Neuronal stem cell (in vitro differentiated cells): ENCODE data around the gene MYL3.
A peak's percentile ranks its signal among the peaks of the same experiment; 100 is the strongest.

Experiments
- DNase-seq: peaks from one replicate; pipeline ENCODE4 v3.0.0-alpha.2; 2013; ENCODE audit warnings: low spot score
- H2AFZ ChIP-seq: one replicate; pipeline ENCODE4 v1.6.1; 2013; ENCODE audit warnings: mild to moderate bottlenecking, low read length, inconsistent platforms
- H2AK5ac ChIP-seq: 2 replicates; pipeline ENCODE4 v1.6.1; 2013; ENCODE audit warnings: low read depth, mild to moderate bottlenecking, inconsistent platforms, low read length, moderate library complexity, mixed read lengths
- H2BK120ac ChIP-seq: 2 replicates; pipeline ENCODE4 v1.6.1; 2013; ENCODE audit warnings: low read depth, mild to moderate bottlenecking, inconsistent platforms, low read length, moderate library complexity, mixed read lengths
- H2BK12ac ChIP-seq: one replicate; pipeline ENCODE4 v1.6.1; 2013; ENCODE audit warnings: low read length, inconsistent platforms
- H2BK15ac ChIP-seq: 2 replicates; pipeline ENCODE4 v1.6.1; 2013; ENCODE audit warnings: mild to moderate bottlenecking, low read length, inconsistent platforms, mixed read lengths
- H2BK5ac ChIP-seq: one replicate; pipeline ENCODE4 v1.6.1; 2013; ENCODE audit warnings: inconsistent platforms, mild to moderate bottlenecking, low read length, moderate library complexity
- H3K14ac ChIP-seq: one replicate; pipeline ENCODE4 v1.6.1; 2013; ENCODE audit warnings: low read length, inconsistent platforms
- H3K18ac ChIP-seq: 2 replicates; pipeline ENCODE4 v1.6.1; 2013; ENCODE audit warnings: low read length, inconsistent platforms
- H3K23ac ChIP-seq: 2 replicates; pipeline ENCODE4 v1.6.1; 2013; ENCODE audit warnings: low read depth, mild to moderate bottlenecking, mixed read lengths, low read length, inconsistent platforms; ENCODE audit not compliant: poor library complexity
- H3K27ac ChIP-seq: replicated peaks from 3 replicates; pipeline ENCODE4 v1.5.1; 2013; ENCODE audit warnings: low read length, inconsistent platforms
- H3K27me3 ChIP-seq, 3 experiments: 2 replicates each; pipeline ENCODE4 v1.6.1; 2013; ENCODE audit warnings: low read length in 3 of 3, mild to moderate bottlenecking in 2 of 3, inconsistent platforms in 1 of 3, low read depth in 1 of 3, mixed read lengths in 1 of 3, moderate library complexity in 1 of 3; ENCODE audit not compliant: control insufficient read depth in 3 of 3, insufficient read depth in 3 of 3
- H3K36me3 ChIP-seq, 2 donors: replicated peaks in 1 of 2; 2 replicates each; pipeline ENCODE4 v1.6.1; 2013; ENCODE audit warnings: low read length in 2 of 2; ENCODE audit not compliant: control insufficient read depth in 2 of 2, insufficient read depth in 2 of 2
- H3K4ac ChIP-seq: 2 replicates; pipeline ENCODE4 v1.6.1; 2013; ENCODE audit warnings: inconsistent platforms, mild to moderate bottlenecking, low read length, moderate library complexity
- H3K4me1 ChIP-seq, 2 donors: 1 replicate in 1 of 2; 2 replicates in 1 of 2; pipeline ENCODE4 v1.6.1; 2013; ENCODE audit warnings: low read length in 2 of 2, low read depth in 1 of 2; ENCODE audit not compliant: control insufficient read depth in 2 of 2, insufficient read depth in 1 of 2
- H3K4me2 ChIP-seq: one replicate; pipeline ENCODE4 v1.6.1; 2013; ENCODE audit warnings: mild to moderate bottlenecking, low read length, inconsistent platforms; ENCODE audit not compliant: insufficient read depth, poor library complexity, severe bottlenecking
- H3K4me3 ChIP-seq, 2 donors: 2 replicates each; pipeline ENCODE4 v1.5.1; 2013; ENCODE audit warnings: low read length in 2 of 2, mild to moderate bottlenecking in 2 of 2, inconsistent platforms in 1 of 2, moderate library complexity in 1 of 2
- H3K79me1 ChIP-seq: one replicate; pipeline ENCODE4 v1.6.1; 2013; ENCODE audit warnings: low read depth, mild to moderate bottlenecking, inconsistent platforms, low read length, moderate library complexity
- H3K9ac ChIP-seq: one replicate; pipeline ENCODE4 v1.6.1; 2013; ENCODE audit warnings: mild to moderate bottlenecking, low read depth, low read length, inconsistent platforms; ENCODE audit not compliant: poor library complexity
- H3K9me3 ChIP-seq, 2 donors: replicated peaks in 1 of 2; 2 replicates each; pipeline versions ENCODE3 to v1.6.1; 2013; ENCODE audit warnings: low read length in 2 of 2, mild to moderate bottlenecking in 2 of 2, inconsistent platforms in 1 of 2, low read depth in 1 of 2, mixed read lengths in 1 of 2, moderate library complexity in 1 of 2; ENCODE audit not compliant: control insufficient read depth in 2 of 2, insufficient read depth in 1 of 2
- H4K8ac ChIP-seq: one replicate; pipeline ENCODE4 v1.6.1; 2013; ENCODE audit warnings: low read depth, mild to moderate bottlenecking, inconsistent platforms, low read length, moderate library complexity
- H4K91ac ChIP-seq: one replicate; pipeline ENCODE4 v1.6.1; 2013; ENCODE audit warnings: low read length, low read depth, mild to moderate bottlenecking, inconsistent platforms; ENCODE audit not compliant: poor library complexity
- WGBS, 2 donors: extraction: QIAGEN DNeasy Blood & Tissue Kit; methylation state at CpG; one replicate each; pipeline ENCODE4 v1.1.7; 2013; ENCODE audit warnings: missing lambda C conversion rate in 2 of 2, mixed read lengths in 1 of 2; ENCODE audit not compliant: insufficient read length in 2 of 2, insufficient replicate concordance in 1 of 2; ENCODE audit errors: extremely low coverage in 2 of 2; 5-methylcytosine and 5-hydroxymethylcytosine counted together

MYL3 gene

DNA sequence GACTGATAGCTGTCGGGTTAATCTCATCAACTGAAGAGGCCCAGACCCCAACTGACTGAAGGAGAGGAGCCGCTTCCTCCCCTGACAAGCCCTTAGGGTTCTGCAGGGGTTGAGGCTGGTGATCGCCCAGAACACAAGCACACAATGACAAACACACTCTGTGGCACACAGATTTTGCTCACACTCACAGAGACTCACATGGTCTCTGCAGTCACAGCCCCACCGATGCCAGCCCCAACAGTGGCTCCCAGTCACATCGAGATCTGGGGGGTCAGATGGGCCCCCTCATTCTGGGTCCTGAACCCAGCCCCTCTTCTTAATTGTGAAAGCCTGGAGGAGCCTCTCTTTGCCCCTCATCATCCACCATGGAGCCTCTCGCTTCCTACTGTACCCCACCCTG lies 31.0 kb upstream of the MYL3 start:
- Histone ChIP-seq H3K23ac (no peak overlapping the region), H3K9ac (no peak overlapping the region), H2BK120ac (no peak overlapping the region), H3K14ac (no peak overlapping the region), H3K4me2 (no peak overlapping the region), H2BK15ac (no peak overlapping the region), H3K4ac (no peak overlapping the region), H3K18ac (no peak overlapping the region), H3K4me1 (peaks cover 5 to 12% of the 10 kb centered on the region in 2 donors), H2AFZ (no peak overlapping the region), H2BK5ac (no peak overlapping the region), H2BK12ac (no peak overlapping the region), H4K8ac (no peak overlapping the region), H3K4me3 (no peak overlapping the region), H3K27ac (no peak overlapping the region), H3K9me3 (no peaks in the 10 kb centered on the region), H3K79me1 (no peaks in the 10 kb centered on the region), H2AK5ac (peak overlapping the region; percentile 44), H3K27me3 (peaks cover 0 to 53% (median 21%) of the 10 kb centered on the region in 3 experiments), H3K36me3 (no peaks in the 10 kb centered on the region), H4K91ac (no peak overlapping the region)
- no peak for DNase-seq
- WGBS, 2 donors = no CpG with 5 or more reads among the region's 6 CpGs

DNA sequence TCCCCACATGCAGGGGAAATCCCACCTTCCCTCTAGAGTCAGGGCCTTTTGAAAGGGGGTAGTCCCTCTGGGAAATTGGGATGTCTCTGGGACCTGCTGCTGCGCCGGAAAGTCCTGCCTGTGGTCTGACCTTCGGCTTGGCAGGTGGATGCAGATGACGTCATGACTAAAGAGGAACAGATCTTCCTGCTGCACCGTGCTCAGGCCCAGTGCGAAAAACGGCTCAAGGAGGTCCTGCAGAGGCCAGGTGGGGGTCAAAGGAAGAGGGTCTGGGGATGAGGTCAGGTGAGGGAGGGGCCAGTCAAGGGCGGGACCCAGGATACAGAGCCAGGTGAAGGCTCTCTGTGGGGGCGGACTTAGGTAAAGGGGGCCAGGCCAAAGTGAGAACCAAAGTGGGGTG lies 30.5 kb upstream of the MYL3 start:
- Histone ChIP-seq H3K23ac (no peak overlapping the region), H3K4ac (no peak overlapping the region), H2BK120ac (no peak overlapping the region), H2AK5ac (peak overlapping the region; percentile 44), H3K4me1 (peaks cover 5 to 12% of the 10 kb centered on the region in 2 donors), H3K14ac (no peak overlapping the region), H3K27me3 (peaks cover 0 to 57% (median 21%) of the 10 kb centered on the region in 3 experiments), H2BK5ac (no peak overlapping the region), H4K91ac (no peak overlapping the region), H3K9me3 (no peaks in the 10 kb centered on the region), H3K18ac (no peak overlapping the region), H3K4me3 (no peak overlapping the region), H2BK15ac (no peak overlapping the region), H3K4me2 (no peak overlapping the region), H2BK12ac (no peak overlapping the region), H3K79me1 (no peaks in the 10 kb centered on the region), H4K8ac (no peak overlapping the region), H2AFZ (no peak overlapping the region), H3K36me3 (no peaks in the 10 kb centered on the region), H3K9ac (no peak overlapping the region), H3K27ac (no peak overlapping the region)
- no CpG with 5 or more reads among the region's 9 CpGs for WGBS, 2 donors
- no peak for DNase-seq

DNA sequence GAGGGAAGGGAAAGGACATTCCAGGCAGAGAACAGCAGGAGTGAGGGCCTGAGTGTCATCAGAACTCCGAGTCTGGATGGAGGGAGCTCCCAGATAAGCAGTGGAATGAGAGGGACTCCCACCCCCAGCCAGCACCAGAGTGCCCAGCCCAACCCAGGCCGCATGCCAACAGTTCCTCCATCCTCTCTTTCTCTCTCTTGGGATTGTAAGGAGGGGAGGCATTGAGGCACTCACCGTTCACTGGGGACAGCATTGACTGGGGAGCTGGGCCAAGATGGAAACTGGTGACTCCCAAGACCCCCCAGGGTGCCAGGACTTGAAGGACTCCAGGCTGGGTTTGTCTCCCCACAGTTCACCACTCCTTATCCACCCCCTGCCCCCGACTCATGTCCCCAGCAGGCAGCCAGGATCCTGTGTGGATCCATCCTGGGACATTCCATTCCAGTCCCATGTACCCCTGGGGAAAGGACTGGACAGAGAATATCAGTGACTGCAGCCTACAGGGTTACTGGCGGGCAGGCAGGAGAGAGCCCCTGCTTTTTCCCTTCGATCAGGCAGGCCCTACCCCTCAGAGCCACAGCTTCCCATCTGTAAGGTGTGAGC lies 30.0 kb upstream of the MYL3 start:
- Histone ChIP-seq H2BK12ac (no peak overlapping the region), H2BK15ac (peak overlapping the region; percentile 26), H2BK120ac (no peak overlapping the region), H3K4me3 (peak overlapping the region in 1 of 2 donors; percentile 52), H3K18ac (no peak overlapping the region), H3K9ac (no peak overlapping the region), H3K9me3 (no peaks in the 10 kb centered on the region), H2BK5ac (no peak overlapping the region), H4K91ac (no peak overlapping the region), H4K8ac (no peak overlapping the region), H3K23ac (no peak overlapping the region), H3K4me2 (no peak overlapping the region), H3K36me3 (no peaks in the 10 kb centered on the region), H3K27ac (no peak overlapping the region), H2AK5ac (peak overlapping the region; percentile 34), H2AFZ (peak overlapping the region; percentile 93), H3K27me3 (peaks cover 0 to 63% (median 21%) of the 10 kb centered on the region in 3 experiments), H3K14ac (no peak overlapping the region), H3K4ac (no peak overlapping the region), H3K79me1 (no peaks in the 10 kb centered on the region), H3K4me1 (peaks cover 5 to 12% of the 10 kb centered on the region in 2 donors)
- no CpG with 5 or more reads among the region's 6 CpGs for WGBS, 2 donors
- DNase-seq = no peak

DNA sequence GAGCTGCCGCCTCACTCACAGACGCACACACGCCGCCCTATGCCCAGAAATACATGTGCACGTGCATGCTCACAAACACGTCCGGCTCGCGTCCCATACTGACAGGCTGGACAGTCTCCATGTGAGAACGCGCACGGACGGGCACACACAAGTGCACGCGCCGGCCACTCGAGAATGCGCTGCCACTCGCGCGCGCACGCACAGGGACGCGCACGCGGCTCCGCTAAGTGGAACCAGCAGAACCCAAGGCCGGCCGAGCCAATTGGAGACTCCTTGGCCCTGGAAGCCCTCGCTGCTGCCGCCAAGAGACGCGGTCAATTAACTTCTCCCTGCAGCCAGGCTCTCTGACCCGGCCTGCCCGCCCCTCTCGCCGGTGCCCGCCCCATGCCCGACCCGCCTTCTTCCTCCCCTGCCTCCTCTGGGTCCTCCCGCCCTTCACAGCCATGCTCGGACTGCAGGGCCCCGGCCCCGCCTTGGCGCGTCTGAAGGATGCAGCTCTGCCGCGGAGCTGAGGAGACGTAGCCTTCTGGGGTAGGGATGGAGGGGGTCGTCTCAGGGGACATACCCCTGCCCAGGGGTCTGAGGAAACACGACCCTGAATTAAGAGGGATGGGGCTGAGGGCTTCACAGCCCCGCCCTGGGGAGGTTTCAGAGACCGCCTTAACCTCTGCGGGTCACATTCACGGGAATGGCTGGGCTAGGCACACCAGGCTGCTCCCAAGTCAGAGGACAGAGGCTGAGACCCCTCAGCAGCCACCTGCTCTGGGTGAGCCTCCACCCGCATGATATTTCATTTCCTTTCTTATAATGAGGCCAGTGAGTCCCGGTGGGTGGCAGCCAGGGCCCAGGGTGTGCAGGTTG lies 29.3 kb upstream of the MYL3 start:
- no peak overlapping the region for H3K27ac ChIP-seq
- H3K14ac ChIP-seq = peak overlapping the region; percentile 59
- peaks cover 5 to 12% of the 10 kb centered on the region in 2 donors for H3K4me1 ChIP-seq
- H2BK120ac ChIP-seq = no peak overlapping the region
- H2BK12ac ChIP-seq = no peak overlapping the region
- H3K4me2 ChIP-seq = peak overlapping the region; percentile 90
- WGBS, 2 donors = no CpG with 5 or more reads among the region's 58 CpGs
- H2AFZ ChIP-seq = peak overlapping the region; percentile 93
- no peaks in the 10 kb centered on the region for H3K9me3 ChIP-seq
- no peak overlapping the region for H2AK5ac ChIP-seq
- H3K4me3 ChIP-seq = peak overlapping the region; percentile 52 to 61
- H3K79me1 ChIP-seq = no peaks in the 10 kb centered on the region
- peak overlapping the region; percentile 11 for H2BK15ac ChIP-seq
- no peak overlapping the region for H3K4ac ChIP-seq
- H3K18ac ChIP-seq = peak overlapping the region; percentile 66
- H3K27me3 ChIP-seq = peaks cover 0 to 70% (median 17%) of the 10 kb centered on the region in 3 experiments
- peak overlapping the region; percentile 65 for H3K9ac ChIP-seq
- DNase-seq = peak; percentile 69
- no peak overlapping the region for H2BK5ac ChIP-seq
- H4K91ac ChIP-seq = no peak overlapping the region
- peak overlapping the region; percentile 37 for H3K23ac ChIP-seq
- no peak overlapping the region for H4K8ac ChIP-seq
- no peaks in the 10 kb centered on the region for H3K36me3 ChIP-seq
